Body of pancreas (tissue), 4 donors: ENCODE results near the gene CABP5. TPM values are rescaled to one million over a fixed set of nuclear protein-coding genes. Genes with fewer than 3 reads are reported as not detected.

Experiments used
- ATAC-seq: fragments of 150-250 bp; one replicate; pipeline ENCODE4 v1.9.1; 2016
- DNase-seq, 4 donors: peaks; one replicate each; pipeline ENCODE4 v3.0.0-alpha.2; 2019
- H3K27ac ChIP-seq, 4 donors: fragments of 200-600 bp; sonication (generic); 1 replicate in 3 of 4; 2 replicates in 1 of 4; pipeline versions ENCODE4 v1.5.1 to v1.6.1; 2016 to 2019; ENCODE audit warnings: mild to moderate bottlenecking in 1 of 4, mixed read lengths in 1 of 4, moderate library complexity in 1 of 4
- H3K27me3 ChIP-seq, 2 donors: fragments of 200-600 bp; sonication (generic); one replicate each; pipeline ENCODE4 v1.6.0; 2016; ENCODE audit warnings: mild to moderate bottlenecking in 1 of 2
- H3K36me3 ChIP-seq, 2 donors: fragments of 200-600 bp; sonication (generic); replicated peaks in 1 of 2; 2 replicates each; pipeline ENCODE4 v1.5.1; 2016; ENCODE audit warnings: low read depth in 2 of 2; ENCODE audit not compliant: insufficient read depth in 1 of 2
- H3K4me1 ChIP-seq: fragments of 200-600 bp; sonication (generic); one replicate; pipeline ENCODE4 v1.6.0; 2016
- H3K4me3 ChIP-seq, 2 donors: fragments of 200-600 bp; sonication (generic); 1 replicate in 1 of 2; 2 replicates in 1 of 2; pipeline ENCODE4 v1.5.1; 2016 to 2019
- H3K9me3 ChIP-seq, 3 donors: fragments of 200-600 bp; sonication (generic); 1 replicate in 2 of 3; 2 replicates in 1 of 3; pipeline ENCODE4 v1.5.1; 2016
- CTCF ChIP-seq, 7 experiments: fragments of 450-650 bp in 4 of 7; fragments of 200-600 bp in 3 of 7; sonication (generic) in 3 of 7; IDR thresholded peaks; one replicate each; pipeline ENCODE4 v1.5.1; 2016 to 2019; ENCODE audit warnings: antibody characterized with exemption in 7 of 7
- POLR2A ChIP-seq, 3 donors: fragments of 450-650 bp; IDR thresholded peaks; one replicate each; pipeline ENCODE4 v1.6.1; 2016; ENCODE audit warnings: antibody characterized with exemption in 3 of 3, mild to moderate bottlenecking in 2 of 3
- WGBS, 2 donors: methylation state at CpG; one replicate each; pipeline ENCODE4 v1.1.5; 2017; 5-methylcytosine and 5-hydroxymethylcytosine counted together
- intact Hi-C: fragments of 100-400 bp; cut with DNase I; formaldehyde crosslinking; loops from one replicate; pipeline ENCODE4 v1.15.1; 2023
- total RNA-seq, 2 donors: library from RNA; depleted of rRNA; stranded (reverse); fragments of >200 nt; gene quantifications; one replicate each; pipeline ENCODE4 v1.1.0, GENCODE V29; 2016

CABP5 gene
- total RNA-seq, 2 donors from 2014 or later = not detected

- WGBS, 2 donors = 53 to 71% methylated on average over 5 to 6 of the region's 6 CpGs
- DNase-seq (no peak), ATAC-seq (no peak)
- TF ChIP-seq POLR2A (IDR thresholded peaks at IDR 0.05) = no peak
- no peak for TF ChIP-seq CTCF (IDR thresholded peaks at IDR 0.05)
- intact Hi-C loops = no loop called here
- Histone ChIP-seq H3K27me3 (no peaks in the 10 kb centered on the region), H3K9me3 (no peaks in the 10 kb centered on the region), H3K4me3 (no peak overlapping the region), H3K36me3 (no peaks in the 10 kb centered on the region), H3K4me1 (no peaks in the 10 kb centered on the region), H3K27ac (no peak overlapping the region)
Measured at GRCh38 chr19:48004236-48004635, 39.6 kb downstream of the CABP5 start.

- 60 to 74% methylated on average over 6 of the region's 6 CpGs for WGBS, 2 donors
- no peaks in the 10 kb centered on the region for H3K9me3 ChIP-seq
Measured at GRCh38 chr19:48000846-48001245, 43.0 kb downstream of the CABP5 start.

GRCh38 chr19:47998800-47999199 lies 45.1 kb downstream of the CABP5 start:
- H3K4me3 ChIP-seq = no peak overlapping the region
- no peaks in the 10 kb centered on the region for H3K4me1 ChIP-seq
- 76 to 85% methylated on average over 6 of the region's 6 CpGs for WGBS, 2 donors
- no peak overlapping the region for H3K27ac ChIP-seq
- DNase-seq = no peak
- intact Hi-C loops = no loop called here
- H3K27me3 ChIP-seq = no peaks in the 10 kb centered on the region
- TF ChIP-seq CTCF (IDR thresholded peaks at IDR 0.05) = no peak
- TF ChIP-seq POLR2A (IDR thresholded peaks at IDR 0.05) = no peak
- no peaks in the 10 kb centered on the region for H3K9me3 ChIP-seq
- H3K36me3 ChIP-seq = no peaks in the 10 kb centered on the region
- no peak for ATAC-seq

More at GRCh38 chr19:48000846-48001245, 43.0 kb downstream of the CABP5 start:
- no peaks in the 10 kb centered on the region for H3K36me3 ChIP-seq
- no peaks in the 10 kb centered on the region for H3K27me3 ChIP-seq
- no peak overlapping the region for H3K27ac ChIP-seq
- no peak for ATAC-seq
- H3K4me1 ChIP-seq = no peaks in the 10 kb centered on the region
- H3K4me3 ChIP-seq = no peak overlapping the region
- TF ChIP-seq CTCF (IDR thresholded peaks at IDR 0.05) (no peak), POLR2A (IDR thresholded peaks at IDR 0.05) (no peak)
- intact Hi-C loops = no loop called here
- no peak for DNase-seq

- H3K9me3 ChIP-seq = no peaks in the 10 kb centered on the region
- H3K27ac ChIP-seq = no peak overlapping the region
- 24 to 28% methylated on average over 1 of the region's 1 CpG for WGBS, 2 donors
- no peak overlapping the region for H3K4me3 ChIP-seq
- TF ChIP-seq POLR2A (IDR thresholded peaks at IDR 0.05) = no peak
- TF ChIP-seq CTCF (IDR thresholded peaks at IDR 0.05) = no peak
- H3K27me3 ChIP-seq = no peaks in the 10 kb centered on the region
- H3K4me1 ChIP-seq = no peaks in the 10 kb centered on the region
- no peaks in the 10 kb centered on the region for H3K36me3 ChIP-seq
- ATAC-seq (no peak), DNase-seq (no peak)
- intact Hi-C loops = no loop called here
Measured at GRCh38 chr19:47996230-47996727, 47.6 kb downstream of the CABP5 start.

GRCh38 chr19:47994209-47994802 lies 49.6 kb downstream of the CABP5 start, which contains the start of gene ELSPBP1:
Gene ELSPBP1, plus strand, starts transcription at chr19:47994632. Its CDS starts 14,036 bp downstream, at chr19:48008668.
- Histone ChIP-seq H3K27ac (no peak within 1 kb of the TSS), H3K9me3 (no peaks in the 10 kb centered on the region), H3K4me3 (no peak within 1 kb of the TSS), H3K4me1 (no peaks in the 10 kb centered on the region), H3K36me3 (no peaks in the 10 kb centered on the region), H3K27me3 (no peaks in the 10 kb centered on the region)
- intact Hi-C loops = no loop called here
- DNase-seq (no peak), ATAC-seq (no peak)
- 45 to 47% methylated on average over 5 of the region's 5 CpGs for WGBS, 2 donors
- TF ChIP-seq POLR2A (IDR thresholded peaks at IDR 0.05) = no peak
- no peak for TF ChIP-seq CTCF (IDR thresholded peaks at IDR 0.05)
